HepG2 (cell line): ENCODE results near the gene MYO7A. TPM values are rescaled to one million over a fixed set of nuclear protein-coding genes. Genes with fewer than 3 reads are reported as not detected.

Source experiments
- CENPX ChIP-seq: sonication (generic); formaldehyde crosslinking; IDR thresholded peaks from 2 replicates; pipeline ENCODE4 v1.9.0; 2021; ENCODE audit warnings: mild to moderate bottlenecking, missing genetic modification reagents, moderate library complexity
- CREB1 ChIP-seq, 2 experiments: fragments of 450-650 bp in 1 of 2; IDR thresholded peaks; 2 replicates each; pipeline ENCODE4 v1.6.1; 2016 to 2017; ENCODE audit warnings: control low read depth in 1 of 2, mild to moderate bottlenecking in 1 of 2, missing compliant biosample characterization in 1 of 2, missing genetic modification characterization in 1 of 2
- HDAC6 ChIP-seq: fragments of 200-600 bp; sonication (generic); IDR thresholded peaks from 2 replicates; pipeline ENCODE4 v1.7.0; 2017; ENCODE audit warnings: mild to moderate bottlenecking, antibody characterized with exemption, low read length, low read depth
- KLF13 ChIP-seq: sonication (generic); formaldehyde crosslinking; IDR thresholded peaks from 2 replicates; pipeline ENCODE4 v1.4.0; 2020; ENCODE audit warnings: mild to moderate bottlenecking, missing genetic modification reagents
- NFE2 ChIP-seq: sonication (generic); formaldehyde crosslinking; IDR thresholded peaks from 2 replicates; pipeline ENCODE4 v1.4.0; 2020; ENCODE audit warnings: missing genetic modification reagents
- SAFB2 ChIP-seq: sonication (generic); formaldehyde crosslinking; IDR thresholded peaks from 2 replicates; pipeline ENCODE4 v1.5.1; 2020; ENCODE audit warnings: missing genetic modification reagents, low read depth, mild to moderate bottlenecking, borderline replicate concordance
- ZC3H13 ChIP-seq: sonication (generic); formaldehyde crosslinking; IDR thresholded peaks from 2 replicates; pipeline ENCODE4 v1.8.1; 2023; ENCODE audit warnings: mild to moderate bottlenecking, missing genetic modification reagents, moderate library complexity
- ZFYVE20 ChIP-seq: sonication (generic); formaldehyde crosslinking; IDR thresholded peaks from 2 replicates; pipeline ENCODE4 v1.8.0; 2023; ENCODE audit warnings: low read depth, mild to moderate bottlenecking, moderate library complexity, missing genetic modification reagents, borderline replicate concordance
- ZNF136 ChIP-seq: sonication (generic); formaldehyde crosslinking; IDR thresholded peaks from 2 replicates; pipeline ENCODE4 v1.8.1; 2022; ENCODE audit warnings: low read depth, mild to moderate bottlenecking, moderate library complexity, missing genetic modification reagents
- polyA plus RNA-seq, 8 experiments: library from polyadenylated mRNA; depleted of rRNA in 3 of 8; stranded (reverse) in 7 of 8; unstranded in 1 of 8; fragments of >200 nt; fragmentation: Illumina TruSeq in 4 of 8; extraction: Trizol in 4 of 8; gene quantifications; 2 replicates each; pipeline versions ENCODE4 v1.2.1 to v1.2.3, GENCODE V29; 2011 to 2016; ENCODE audit warnings: low read depth in 4 of 8, missing spikeins in 1 of 8, mixed read lengths in 1 of 8; ENCODE audit not compliant: insufficient read depth in 1 of 8
- total RNA-seq, 5 experiments: library from RNA; depleted of rRNA; stranded (reverse); fragments of >200 nt; fragmentation: Illumina TruSeq; extraction: Trizol; gene quantifications; 2 replicates each; pipeline ENCODE4 v1.2.3, GENCODE V29; 2016; ENCODE audit warnings: low read depth in 1 of 5
- TF ChIP-seq, protein P1 (sequence below): sonication (generic); formaldehyde crosslinking; IDR thresholded peaks from 2 replicates; pipeline ENCODE4 v1.4.0; 2020; ENCODE audit warnings: missing genetic modification reagents, borderline replicate concordance
- TF ChIP-seq, protein P2 (sequence below): sonication (generic); formaldehyde crosslinking; IDR thresholded peaks from 2 replicates; pipeline ENCODE4 v1.5.0; 2020; ENCODE audit warnings: mild to moderate bottlenecking, missing genetic modification reagents, borderline replicate concordance

MYO7A gene
- total and polyA plus RNA-seq, 2 of the 13 experiments (the other 11 are each of a cell fraction or from before 2014, with no cell fraction given), result 7.5 to 10.0 TPM

DNA sequence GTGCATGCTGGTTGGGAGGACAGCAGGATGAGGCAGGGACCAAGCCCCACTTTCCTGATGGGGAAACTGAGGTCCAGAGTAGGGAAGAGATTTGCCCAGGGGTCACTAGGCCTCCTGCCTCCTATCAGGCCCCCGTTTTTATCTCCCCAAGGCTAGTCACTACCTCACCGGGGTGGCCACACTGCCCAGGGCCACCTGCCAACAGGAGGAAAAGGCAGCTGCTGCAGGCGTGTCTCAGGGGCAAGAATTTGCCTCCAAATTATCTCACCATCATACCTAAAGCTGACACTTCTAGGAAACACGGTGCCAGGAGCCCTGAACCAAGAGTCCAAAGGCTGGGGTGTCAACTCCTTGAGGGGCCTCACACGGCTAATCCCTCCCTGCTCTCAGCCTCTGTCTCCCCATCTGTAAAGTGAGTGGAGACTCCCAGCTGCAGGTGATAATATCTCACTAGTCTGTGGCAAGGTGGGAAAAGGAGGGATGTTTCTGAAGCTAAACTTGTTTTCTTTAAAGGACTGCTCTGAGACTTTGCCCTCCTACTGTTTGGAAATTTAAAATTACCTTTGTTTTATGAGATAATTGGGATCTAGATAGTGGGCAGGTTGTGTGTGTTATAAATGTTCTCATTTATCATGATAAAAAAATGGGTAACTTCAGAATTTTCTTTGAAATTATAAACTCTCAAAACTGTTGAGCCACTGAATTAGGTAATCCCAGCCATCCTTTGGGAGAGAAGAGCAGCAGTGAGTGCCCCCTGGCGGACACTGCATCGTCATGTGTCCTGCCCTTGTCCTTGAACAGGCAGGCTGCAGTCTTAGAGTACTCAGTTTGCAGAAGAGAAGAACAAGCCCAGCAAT, 60.0 kb downstream of the MYO7A start (continued):
- TF ChIP-seq, protein P1, sequence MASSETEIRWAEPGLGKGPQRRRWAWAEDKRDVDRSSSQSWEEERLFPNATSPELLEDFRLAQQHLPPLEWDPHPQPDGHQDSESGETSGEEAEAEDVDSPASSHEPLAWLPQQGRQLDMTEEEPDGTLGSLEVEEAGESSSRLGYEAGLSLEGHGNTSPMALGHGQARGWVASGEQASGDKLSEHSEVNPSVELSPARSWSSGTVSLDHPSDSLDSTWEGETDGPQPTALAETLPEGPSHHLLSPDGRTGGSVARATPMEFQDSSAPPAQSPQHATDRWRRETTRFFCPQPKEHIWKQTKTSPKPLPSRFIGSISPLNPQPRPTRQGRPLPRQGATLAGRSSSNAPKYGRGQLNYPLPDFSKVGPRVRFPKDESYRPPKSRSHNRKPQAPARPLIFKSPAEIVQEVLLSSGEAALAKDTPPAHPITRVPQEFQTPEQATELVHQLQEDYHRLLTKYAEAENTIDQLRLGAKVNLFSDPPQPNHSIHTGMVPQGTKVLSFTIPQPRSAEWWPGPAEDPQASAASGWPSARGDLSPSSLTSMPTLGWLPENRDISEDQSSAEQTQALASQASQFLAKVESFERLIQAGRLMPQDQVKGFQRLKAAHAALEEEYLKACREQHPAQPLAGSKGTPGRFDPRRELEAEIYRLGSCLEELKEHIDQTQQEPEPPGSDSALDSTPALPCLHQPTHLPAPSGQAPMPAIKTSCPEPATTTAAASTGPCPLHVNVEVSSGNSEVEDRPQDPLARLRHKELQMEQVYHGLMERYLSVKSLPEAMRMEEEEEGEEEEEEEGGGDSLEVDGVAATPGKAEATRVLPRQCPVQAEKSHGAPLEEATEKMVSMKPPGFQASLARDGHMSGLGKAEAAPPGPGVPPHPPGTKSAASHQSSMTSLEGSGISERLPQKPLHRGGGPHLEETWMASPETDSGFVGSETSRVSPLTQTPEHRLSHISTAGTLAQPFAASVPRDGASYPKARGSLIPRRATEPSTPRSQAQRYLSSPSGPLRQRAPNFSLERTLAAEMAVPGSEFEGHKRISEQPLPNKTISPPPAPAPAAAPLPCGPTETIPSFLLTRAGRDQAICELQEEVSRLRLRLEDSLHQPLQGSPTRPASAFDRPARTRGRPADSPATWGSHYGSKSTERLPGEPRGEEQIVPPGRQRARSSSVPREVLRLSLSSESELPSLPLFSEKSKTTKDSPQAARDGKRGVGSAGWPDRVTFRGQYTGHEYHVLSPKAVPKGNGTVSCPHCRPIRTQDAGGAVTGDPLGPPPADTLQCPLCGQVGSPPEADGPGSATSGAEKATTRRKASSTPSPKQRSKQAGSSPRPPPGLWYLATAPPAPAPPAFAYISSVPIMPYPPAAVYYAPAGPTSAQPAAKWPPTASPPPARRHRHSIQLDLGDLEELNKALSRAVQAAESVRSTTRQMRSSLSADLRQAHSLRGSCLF (CRISPR knock-in tag), result no peak
- no peak for TF ChIP-seq CENPX (CRISPR knock-in tag)
- no peak for TF ChIP-seq ZFYVE20
- TF ChIP-seq CREB1 (IDR thresholded peaks at IDR 0.05), result peak; percentile 17; the same call in 1 of the 2 replicates
- no peak for TF ChIP-seq CREB1 (CRISPR knock-in tag; IDR thresholded peaks at IDR 0.05)
- no peak for TF ChIP-seq ZNF136 (CRISPR knock-in tag)
- TF ChIP-seq HDAC6, result no peak
- no peak for TF ChIP-seq SAFB2 (CRISPR knock-in tag)
- no peak for TF ChIP-seq ZC3H13 (CRISPR knock-in tag)
- no peak for TF ChIP-seq NFE2
- no peak for TF ChIP-seq KLF13 (CRISPR knock-in tag)
- TF ChIP-seq, protein P2, sequence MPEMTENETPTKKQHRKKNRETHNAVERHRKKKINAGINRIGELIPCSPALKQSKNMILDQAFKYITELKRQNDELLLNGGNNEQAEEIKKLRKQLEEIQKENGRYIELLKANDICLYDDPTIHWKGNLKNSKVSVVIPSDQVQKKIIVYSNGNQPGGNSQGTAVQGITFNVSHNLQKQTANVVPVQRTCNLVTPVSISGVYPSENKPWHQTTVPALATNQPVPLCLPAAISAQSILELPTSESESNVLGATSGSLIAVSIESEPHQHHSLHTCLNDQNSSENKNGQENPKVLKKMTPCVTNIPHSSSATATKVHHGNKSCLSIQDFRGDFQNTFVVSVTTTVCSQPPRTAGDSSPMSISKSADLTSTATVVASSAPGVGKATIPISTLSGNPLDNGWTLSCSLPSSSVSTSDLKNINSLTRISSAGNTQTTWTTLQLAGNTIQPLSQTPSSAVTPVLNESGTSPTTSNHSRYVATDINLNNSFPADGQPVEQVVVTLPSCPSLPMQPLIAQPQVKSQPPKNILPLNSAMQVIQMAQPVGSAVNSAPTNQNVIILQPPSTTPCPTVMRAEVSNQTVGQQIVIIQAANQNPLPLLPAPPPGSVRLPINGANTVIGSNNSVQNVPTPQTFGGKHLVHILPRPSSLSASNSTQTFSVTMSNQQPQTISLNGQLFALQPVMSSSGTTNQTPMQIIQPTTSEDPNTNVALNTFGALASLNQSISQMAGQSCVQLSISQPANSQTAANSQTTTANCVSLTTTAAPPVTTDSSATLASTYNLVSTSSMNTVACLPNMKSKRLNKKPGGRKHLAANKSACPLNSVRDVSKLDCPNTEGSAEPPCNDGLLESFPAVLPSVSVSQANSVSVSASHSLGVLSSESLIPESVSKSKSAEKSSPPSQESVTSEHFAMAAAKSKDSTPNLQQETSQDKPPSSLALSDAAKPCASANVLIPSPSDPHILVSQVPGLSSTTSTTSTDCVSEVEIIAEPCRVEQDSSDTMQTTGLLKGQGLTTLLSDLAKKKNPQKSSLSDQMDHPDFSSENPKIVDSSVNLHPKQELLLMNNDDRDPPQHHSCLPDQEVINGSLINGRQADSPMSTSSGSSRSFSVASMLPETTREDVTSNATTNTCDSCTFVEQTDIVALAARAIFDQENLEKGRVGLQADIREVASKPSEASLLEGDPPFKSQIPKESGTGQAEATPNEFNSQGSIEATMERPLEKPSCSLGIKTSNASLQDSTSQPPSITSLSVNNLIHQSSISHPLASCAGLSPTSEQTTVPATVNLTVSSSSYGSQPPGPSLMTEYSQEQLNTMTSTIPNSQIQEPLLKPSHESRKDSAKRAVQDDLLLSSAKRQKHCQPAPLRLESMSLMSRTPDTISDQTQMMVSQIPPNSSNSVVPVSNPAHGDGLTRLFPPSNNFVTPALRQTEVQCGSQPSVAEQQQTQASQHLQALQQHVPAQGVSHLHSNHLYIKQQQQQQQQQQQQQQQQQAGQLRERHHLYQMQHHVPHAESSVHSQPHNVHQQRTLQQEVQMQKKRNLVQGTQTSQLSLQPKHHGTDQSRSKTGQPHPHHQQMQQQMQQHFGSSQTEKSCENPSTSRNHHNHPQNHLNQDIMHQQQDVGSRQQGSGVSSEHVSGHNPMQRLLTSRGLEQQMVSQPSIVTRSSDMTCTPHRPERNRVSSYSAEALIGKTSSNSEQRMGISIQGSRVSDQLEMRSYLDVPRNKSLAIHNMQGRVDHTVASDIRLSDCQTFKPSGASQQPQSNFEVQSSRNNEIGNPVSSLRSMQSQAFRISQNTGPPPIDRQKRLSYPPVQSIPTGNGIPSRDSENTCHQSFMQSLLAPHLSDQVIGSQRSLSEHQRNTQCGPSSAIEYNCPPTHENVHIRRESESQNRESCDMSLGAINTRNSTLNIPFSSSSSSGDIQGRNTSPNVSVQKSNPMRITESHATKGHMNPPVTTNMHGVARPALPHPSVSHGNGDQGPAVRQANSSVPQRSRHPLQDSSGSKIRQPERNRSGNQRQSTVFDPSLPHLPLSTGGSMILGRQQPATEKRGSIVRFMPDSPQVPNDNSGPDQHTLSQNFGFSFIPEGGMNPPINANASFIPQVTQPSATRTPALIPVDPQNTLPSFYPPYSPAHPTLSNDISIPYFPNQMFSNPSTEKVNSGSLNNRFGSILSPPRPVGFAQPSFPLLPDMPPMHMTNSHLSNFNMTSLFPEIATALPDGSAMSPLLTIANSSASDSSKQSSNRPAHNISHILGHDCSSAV, result no peak
